ENCODE measurements around the gene MLLT3.

Gene MLLT3

DNA sequence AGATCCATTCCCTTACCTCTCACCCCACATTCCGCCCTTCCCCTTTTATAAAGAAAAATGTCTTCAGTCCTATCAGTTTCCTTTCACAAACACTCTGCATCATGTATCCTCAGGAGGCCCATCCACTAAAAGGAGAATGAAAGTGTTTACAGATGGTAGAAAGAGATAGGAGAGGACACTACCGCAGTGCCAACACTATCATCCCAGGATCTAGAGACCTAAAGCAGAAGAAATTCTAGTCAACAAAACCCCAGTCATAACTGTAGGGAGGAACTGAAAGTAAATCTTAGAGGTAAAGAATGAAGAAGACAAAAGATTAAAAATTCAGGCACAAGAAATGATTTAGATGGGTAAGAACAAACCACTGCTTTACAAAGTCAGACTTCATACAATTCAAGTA, 114.1 kb downstream of the MLLT3 start:
- no peak for DNase-seq

DNA sequence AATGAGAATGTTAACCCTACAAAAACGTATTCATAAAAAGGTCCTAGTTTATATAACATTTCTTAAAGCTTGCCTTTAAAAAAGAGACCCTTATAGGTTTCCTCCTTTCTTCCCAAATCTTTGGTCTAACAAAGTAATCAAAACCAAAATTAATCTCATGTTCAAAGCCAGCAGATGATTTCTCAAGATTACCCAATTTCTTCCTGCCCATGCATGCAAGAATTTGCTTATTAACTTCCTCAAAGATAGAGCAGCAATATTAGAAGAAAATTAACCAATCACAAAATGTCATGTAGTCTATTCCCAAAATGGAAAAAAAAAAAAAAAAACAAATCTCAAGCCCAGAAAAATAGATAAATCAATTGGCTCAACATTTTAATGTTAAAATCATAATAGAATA, 114.9 kb downstream of the MLLT3 start:
- no peak for DNase-seq

DNA sequence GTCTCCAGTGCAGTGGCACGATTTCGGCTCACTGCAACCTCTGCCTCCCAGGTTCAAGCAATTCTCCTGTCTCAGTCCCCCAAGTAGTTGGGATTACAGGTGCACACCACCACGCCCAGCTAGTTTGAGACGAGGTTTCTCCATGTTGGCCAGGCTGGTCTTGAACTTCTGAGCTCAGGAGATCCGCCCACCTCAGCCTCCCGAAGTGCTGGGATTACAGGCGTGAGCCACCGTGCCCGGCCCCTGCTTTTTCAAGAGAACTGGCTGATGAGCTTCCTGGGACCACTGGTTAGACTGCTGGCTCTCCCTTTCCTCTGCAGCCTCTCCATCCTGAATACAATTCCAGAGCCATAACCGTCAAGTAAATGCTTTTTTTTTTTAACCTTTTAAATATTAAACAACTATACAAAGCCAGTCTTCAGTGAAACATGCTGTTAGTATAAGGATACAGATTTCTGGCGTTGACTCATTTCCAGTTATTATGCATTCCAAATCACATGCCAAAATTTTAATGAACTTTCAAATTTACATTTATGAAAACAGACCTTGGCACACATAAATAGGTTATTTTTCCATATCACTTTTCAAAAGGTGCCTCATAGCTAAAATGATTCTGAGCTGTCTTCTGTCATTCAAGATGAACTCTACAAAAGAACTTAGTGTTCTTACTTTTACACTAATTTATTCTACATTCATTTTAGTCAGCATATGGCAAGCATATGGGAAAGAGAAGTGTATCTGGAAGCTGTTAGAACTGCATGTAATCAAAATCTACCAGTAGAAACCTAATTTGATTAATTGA, 116.0 kb downstream of the MLLT3 start:
- DNase-seq, result no peak

DNA sequence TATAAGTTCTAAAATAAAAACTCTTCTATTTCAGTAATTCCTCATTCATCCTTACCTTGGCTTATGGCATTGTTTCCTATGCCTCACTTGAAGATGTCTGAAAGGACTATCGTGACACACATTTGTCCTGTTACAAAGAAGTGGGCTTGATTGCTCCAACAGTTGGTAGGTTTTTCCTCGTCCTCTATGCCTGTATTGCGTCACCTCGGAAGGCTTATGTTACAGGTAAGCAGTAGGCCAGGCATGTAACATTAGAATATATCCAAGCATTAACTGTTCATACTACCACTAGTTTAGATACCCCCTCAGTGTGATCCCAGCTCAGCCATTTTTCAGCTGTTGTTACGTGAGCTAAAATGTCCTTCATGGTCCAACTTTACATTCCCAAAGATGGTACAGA, 116.7 kb downstream of the MLLT3 start:
- no peak for DNase-seq

DNA sequence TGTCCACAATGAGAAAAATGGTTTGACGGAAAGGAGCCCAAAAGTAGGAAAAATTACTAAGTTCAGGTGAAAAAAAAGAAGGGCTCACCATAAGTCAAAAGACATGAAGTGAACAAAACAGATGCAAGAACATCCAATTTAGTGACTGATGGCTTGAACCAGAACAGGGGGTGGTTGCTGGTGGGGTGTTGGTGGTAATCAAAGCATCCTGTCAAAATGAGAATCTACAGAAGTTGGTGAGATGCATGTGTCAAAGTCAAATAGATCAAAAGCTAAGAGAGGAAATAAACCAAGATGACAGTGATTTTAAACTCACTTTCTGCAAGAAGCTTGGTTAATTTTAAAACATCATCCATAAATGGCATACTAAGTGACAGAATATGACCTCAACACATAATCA, 117.4 kb downstream of the MLLT3 start:
- peak; percentile 32 for DNase-seq

DNA sequence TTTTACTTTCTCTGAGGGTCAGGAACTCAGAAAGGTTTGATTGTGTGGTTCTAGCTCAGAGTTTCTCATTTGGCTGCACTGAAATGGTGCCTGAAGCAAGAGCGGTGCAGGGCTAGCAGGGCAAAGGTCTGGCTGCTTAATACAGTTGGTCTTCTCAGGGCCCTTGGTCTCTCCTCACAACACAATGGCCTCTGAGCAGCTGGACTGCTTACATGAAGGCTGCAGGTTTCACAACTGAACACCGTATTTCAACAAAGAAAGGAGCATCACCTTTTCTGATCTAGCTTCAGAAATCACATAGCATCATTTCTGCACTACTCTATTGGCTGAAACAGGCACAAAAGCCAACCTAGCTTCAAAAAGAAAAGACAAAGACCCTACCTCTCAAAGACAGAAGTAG, 122.2 kb downstream of the MLLT3 start:
- no peak for DNase-seq

DNA sequence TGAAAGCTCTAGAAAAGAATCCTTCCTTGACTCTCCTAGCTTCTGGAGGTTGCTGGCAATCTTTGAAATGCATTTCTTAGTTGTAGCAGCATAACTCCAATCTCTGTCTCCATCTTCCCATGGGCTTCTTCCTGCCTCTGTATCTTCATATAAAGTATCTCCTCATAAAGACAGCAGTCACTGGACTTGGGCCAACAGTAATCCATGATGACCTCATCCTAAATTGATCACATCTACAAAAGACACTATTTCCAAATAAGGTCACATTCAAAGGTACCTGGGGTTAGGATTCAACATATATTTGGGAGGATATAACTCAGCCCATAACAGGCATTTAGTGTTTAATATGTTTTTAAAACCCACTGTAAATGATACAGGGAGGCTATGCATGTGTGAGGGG, 123.3 kb downstream of the MLLT3 start:
- DNase-seq, result no peak

DNA sequence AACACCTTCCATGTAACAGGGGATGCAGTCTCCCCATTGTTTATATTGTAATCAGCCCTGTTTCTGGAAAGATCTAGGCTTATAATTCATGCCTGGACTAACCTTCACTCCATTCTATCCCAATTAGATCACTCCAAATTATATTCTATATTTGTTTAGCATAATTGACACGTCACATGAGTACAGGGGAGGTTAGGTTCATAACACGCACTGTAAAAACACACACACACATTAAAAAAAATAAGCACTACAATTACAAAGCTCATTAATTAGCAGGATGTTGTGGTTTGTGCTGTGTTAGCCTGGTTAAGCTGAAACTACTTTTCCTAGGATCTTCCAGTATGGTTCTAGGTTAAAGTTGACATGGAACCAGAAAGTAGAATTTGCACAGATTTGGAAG, 126.0 kb downstream of the MLLT3 start:
- no peak for DNase-seq

DNA sequence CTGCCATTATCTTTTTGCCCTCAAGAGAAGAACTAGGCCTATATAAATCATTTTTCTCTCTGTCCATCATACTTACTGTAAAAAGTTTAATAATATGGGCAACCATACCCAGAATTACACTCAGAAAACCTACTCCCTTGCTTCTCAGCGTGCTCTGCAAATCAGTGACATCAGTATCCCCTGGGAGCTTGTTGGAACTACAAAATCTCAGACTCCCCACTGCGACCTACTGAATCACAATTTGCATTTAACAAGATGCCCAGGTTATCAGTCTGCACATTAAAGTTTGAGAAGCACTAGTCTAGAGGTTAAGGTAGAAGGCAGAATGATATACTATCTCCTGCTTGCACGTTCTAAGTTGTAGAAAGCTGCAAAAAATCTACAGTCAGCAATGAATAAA, 127.2 kb downstream of the MLLT3 start:
- no peak for DNase-seq

DNA sequence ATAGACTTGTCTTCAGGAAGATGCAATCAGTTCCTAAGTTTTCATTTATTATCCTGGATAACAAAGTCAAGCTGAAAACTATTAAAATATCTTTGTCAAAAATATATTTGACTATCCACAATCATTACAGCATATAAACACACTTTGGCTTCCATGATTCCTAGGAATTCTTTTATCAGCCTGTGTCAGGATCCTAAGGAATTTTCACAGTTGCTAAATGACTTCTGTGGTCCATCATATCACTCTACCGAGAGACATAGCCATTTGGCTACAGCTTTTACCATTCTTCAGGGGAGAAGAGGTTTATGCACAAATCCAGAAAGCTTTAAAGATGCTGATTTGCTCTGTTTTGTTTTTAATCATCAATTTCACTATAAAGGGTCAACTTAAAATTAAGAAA, 128.3 kb downstream of the MLLT3 start:
- no peak for DNase-seq

DNA sequence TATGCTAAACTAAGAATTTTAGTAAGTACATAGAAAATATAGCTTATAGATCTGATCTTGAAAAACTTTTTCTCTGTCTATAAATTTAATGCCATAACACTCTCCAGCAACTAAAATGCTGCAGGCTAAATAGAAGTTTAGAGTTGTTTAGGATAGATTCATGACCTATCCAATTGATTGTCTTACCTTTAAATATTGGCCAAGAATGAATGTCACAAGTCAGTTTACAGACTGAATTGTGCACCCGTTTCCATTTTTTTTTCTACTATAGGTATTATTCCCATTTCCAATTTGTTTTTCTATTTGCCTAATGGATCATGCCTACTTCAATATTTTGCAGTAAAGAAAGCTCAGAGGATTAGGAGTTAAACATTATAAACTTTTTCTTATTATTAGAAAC, 129.5 kb downstream of the MLLT3 start:
- no peak for DNase-seq

DNA sequence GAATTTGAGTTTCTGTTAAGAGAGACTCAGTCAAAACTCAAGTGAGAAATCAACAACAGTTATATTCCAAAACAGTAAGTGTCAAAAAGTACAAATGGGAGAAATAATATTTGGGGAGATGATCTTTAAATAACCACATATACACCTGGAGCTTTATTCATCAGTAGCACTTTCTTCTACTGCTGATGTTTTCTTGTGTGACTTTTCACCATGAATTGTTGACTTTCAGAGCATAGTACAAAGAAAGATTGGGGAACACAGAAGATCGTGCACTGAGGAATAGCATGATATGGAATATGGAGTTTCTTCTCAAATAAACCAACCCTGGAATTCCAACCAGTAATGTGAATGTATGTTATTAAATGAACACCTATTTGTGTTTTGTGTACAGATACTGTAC, 130.7 kb downstream of the MLLT3 start:
- DNase-seq, result no peak

DNA sequence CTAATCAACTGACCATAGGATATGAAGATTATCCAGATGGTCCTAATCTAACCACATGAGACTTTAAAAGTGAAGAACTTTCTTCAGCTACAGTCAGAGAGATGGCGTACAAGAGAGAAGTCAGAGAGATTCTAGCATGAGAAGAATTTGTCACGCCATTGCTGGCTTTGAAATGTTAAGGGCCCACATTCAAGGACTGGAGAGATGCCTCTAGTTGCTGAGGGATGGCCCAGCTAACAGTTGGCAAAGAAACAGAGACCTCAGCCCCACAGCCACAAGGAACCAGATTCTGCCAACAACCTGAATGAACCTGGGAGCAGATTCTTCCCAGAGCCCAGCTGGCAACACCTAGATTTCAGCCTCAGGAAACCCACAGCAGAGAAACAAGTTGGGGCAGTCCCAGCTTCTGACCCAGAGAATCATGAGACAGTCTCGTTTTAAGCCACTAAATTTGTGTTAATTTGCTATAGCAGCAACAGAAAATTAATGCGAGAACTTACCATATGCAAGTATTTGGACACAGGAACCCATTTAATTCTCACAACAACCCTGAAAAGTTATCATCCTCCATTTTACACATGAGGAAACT, 132.0 kb downstream of the MLLT3 start:
- no peak for DNase-seq

DNA sequence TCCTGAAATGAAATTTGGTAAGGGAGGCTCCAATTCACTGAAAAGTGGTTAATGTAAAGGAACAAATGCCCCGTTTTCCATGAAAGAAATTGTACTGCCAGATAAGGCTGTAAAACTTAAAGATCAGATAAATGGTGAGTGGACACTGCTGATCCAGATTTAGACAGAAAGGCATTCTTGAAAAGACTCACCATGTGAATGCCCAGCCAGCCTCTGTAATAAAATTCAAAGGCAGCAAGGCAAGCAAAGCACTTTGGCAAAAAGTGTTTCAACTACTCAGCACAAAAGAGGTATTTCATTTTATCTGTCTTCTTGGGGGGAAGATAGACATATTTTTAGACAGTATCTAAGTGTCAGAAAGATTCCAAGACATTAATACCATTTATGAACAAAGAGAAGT, 133.6 kb downstream of the MLLT3 start:
- DNase-seq, result no peak

DNA sequence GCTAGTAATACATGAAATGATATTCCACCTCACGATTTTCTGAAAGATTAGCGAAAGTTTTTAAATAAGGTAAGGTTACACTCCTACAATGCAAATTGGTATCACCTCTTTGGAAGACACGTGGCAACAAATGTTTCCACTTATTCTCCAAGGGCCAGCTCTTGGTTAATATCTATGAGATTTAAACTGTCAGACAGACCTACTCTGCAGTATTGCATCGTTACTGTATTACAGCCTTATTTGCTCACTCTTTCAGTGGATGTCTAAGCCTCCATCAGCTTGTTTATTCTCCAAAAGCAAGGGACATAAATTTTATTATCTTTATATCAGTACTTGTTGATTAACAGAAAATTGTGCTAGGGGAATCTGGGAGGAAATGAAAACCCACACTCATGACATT, 135.7 kb downstream of the MLLT3 start:
- DNase-seq, result no peak

DNA sequence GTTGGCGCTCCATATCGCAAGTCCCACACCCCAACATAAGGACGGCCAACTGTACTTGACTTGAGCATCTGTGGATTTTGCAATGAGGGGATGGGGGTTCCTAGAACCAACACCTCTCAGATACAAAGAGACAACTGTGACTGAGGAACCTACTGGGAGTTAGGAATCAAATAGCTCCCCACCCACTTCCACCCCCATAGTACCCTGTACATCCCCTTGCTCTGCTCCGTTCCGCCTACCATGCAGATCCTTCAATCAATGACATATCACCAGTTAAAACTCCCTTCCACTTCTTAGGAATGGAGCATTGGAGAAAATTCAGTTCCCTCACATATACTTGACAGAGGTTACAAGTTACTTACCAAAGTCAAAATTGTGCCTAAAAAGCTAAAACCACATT, 140.9 kb downstream of the MLLT3 start:
- DNase-seq, result no peak

DNA sequence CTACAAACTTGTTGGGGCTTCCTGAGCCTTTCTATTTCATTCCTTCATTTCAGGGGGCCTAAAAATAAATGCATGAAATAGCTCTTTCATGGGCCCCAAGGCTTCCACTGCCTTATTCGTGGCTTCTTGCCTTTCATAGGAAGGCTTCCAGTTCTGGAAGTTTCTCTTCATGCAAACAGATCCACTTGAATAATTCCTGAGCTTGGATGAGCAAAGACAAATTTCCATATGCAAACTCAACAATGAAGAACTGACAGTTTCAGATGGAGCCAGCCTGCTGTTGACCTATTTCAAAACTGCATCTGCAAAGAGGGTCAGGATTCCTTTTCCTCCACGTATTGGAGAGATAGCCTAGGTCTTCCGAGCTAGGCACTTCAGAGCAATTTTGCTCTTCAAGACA, 142.1 kb downstream of the MLLT3 start:
- DNase-seq, result no peak

DNA sequence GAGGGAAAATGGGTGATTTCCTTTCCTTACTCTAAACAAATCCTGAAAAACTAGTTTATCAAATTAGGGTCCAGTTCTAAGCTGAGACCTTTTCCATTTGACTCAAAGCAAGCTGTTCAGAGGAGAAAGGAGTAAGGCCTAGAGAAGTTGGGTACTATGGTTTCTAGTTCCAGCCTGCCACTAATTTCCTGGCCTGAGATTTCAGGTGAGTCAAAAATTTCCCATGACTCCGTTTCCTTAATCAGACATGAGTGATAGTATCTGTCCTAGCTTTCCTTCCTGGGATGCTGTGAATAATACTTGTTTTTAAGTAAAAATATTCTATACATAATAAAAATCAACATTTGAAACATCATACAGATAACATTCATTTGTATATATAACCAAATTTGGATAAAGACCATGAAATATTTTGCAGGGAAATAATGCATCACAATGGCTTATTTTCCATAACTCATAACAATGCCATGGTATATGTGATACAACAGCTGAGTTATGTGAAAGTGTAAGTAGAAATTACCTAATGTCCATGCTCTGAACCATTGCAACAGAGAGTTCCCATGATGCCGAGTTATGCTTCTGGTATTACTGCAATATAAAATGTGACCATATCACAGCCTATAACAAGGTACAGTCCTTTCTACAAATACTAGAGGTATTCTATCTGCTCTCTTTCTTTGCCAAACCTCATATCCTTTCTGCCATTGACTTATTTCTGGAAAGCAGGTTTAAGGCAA, 142.7 kb downstream of the MLLT3 start:
- no peak for DNase-seq

DNA sequence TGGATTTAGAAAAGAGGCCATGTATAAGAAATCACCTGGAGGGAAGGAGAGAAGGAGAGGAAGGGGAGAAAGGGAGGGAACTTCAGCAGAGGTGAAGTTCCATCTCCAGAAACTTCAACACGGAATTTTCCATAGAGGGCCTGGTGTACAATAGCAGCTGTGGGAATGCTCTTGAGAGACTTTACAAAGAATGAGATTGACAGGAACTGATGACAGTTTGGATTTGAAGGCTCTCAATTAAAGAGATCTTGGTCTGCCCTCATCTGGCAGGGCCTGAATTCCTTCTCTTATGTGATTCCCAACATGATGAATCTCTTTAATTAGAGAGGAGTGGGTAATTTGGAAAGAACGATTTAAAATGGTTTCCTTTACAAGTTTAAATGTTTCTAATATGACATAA, 143.5 kb downstream of the MLLT3 start:
- DNase-seq, result no peak

DNA sequence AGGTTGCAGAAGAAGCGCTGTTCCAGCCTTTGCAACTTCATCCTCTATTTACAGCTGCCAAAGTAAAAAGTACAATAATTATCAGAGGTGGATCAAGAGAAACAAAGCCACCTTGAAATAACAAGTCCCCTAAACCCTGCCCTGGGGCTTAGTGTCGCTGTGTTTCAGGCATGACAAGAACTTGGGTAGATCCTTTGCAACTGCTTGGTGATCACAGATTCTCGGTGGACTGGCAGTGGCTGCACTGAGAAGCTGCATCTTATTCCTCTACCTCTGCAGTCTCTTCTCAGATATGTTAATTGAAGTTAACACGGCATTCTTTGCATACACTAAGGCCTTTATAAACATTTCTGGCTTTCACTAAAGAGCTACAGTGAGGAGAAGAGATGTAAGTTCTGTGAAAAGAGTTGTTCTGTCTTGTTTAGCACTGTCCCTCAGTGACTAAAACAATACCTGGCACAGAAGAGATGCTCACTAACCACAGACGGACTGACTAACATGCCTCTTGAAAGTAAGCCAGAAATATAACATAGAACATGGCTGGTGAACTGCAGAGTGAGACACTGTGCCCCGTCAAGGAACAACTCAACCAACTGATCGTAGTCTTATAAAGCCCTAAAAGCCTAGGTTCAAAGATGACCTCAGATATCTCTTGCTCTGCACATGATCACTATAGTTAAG, 144.2 kb downstream of the MLLT3 start:
- no peak for DNase-seq

DNA sequence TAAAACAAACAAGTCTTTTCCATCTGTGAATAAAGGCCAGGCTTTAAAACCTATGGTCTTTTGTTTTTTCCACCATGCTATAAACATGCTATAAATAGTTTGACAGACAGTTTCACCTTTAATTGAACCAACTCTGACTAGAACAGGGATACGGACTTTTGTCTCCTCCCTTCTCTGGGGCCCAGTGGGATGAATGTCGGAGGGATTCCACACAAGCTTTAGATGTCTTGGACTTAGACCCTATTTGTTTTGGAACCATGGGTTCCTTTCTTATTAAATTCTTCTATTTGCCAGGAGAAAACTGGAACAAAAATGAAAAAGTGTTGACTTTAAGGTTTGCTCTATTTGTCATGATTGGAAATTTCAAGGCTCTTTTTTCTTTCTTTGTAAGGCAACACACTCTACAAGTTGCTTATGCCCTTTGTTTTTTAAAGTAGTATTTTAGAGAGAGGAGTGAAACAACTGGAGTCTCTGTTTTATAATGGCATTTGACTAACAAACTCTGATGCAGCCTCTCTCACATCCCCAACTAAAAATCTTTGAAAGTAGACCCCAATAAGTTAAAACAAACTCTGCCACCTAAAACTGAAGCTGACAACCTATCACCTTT, 145.3 kb downstream of the MLLT3 start:
- DNase-seq, result no peak

DNA sequence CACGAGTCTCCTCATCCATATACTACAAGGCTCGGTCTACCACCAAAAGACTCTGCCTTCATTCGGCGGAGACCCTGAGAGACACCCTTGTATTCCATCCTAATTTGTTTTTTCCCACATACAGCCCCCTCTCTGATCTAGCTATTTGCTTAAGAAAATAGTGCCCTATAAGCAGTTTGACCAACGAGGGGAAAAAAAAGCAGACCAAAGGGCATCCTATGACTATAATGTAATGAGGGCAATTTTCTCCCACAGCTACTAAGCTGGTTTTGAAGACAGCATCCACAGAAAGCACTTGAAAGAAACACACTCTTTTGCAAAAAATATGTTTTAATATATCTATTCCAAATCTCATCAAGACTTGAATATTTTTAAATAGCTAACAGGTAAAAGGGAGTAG, 147.8 kb downstream of the MLLT3 start:
- DNase-seq, result no peak

DNA sequence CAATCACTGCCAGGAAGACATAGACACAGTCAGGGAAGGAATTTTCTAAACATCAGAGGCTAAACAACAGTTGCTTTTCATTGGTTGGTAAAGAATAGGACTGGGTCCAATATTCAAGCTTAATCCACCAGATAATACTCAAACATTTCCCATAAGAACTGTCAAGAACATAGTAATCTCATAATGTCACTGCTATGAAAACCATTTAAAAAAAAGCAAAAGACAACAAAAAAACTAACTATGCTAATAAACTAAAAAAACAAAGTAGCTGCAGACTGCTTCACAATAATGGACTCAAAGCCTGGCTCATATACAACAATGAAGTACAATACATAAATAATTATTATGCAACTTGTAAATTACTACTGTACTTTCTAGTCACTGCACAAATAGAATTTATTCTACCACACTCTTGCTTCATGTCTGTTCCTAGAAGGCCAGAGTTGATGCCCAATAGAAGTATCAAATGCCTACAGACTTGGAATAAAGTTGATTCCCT, 148.7 kb downstream of the MLLT3 start:
- DNase-seq, result no peak

Measured in CD4-positive, alpha-beta T cell treated with Interleukin-12 subunit alpha and Interleukin-12 subunit beta, for 1 hour (primary cell).